ENCODE data around the gene MAST4. TPM values are rescaled to one million over a fixed set of nuclear protein-coding genes. Genes with fewer than 3 reads are reported as not detected.

Gene MAST4
- total RNA-seq, 1 donor from 2014 or later = 11.3 TPM

DNA sequence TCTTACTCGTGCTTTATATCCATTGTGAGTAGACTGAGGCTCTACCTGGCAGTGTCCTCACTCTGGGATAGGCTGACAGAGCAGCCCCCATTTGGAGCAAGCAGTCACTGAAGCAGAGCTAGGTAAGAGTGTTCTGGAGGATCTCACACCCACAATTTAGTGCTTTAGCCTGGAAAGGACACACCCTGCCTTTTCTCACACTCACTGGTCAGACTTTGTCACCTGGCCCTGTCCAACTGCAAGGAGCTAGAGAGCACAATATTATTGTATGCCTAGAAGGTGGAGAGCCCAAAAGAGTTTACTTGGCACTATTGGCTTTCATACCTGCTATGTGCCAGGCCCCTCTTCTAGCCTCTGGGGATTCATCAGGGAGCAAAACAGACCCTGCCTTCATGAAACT, 141.9 kb downstream of the MAST4 start:
- Mint-ChIP-seq H3K36me3 (ENCODE audit: low read depth) (no peaks in the 10 kb centered on the region), H3K4me1 (ENCODE audit: low read depth) (peaks cover 31% of the 10 kb centered on the region), H3K27me3 (ENCODE audit: low read depth) (peaks cover 18% of the 10 kb centered on the region), H3K9me3 (ENCODE audit: low read depth) (no peaks in the 10 kb centered on the region), H3K4me3 (ENCODE audit: unreplicated experiment) (no peak overlapping the region), H3K27ac (ENCODE audit: unreplicated experiment) (no peak overlapping the region)
- TF ChIP-seq, protein P1, sequence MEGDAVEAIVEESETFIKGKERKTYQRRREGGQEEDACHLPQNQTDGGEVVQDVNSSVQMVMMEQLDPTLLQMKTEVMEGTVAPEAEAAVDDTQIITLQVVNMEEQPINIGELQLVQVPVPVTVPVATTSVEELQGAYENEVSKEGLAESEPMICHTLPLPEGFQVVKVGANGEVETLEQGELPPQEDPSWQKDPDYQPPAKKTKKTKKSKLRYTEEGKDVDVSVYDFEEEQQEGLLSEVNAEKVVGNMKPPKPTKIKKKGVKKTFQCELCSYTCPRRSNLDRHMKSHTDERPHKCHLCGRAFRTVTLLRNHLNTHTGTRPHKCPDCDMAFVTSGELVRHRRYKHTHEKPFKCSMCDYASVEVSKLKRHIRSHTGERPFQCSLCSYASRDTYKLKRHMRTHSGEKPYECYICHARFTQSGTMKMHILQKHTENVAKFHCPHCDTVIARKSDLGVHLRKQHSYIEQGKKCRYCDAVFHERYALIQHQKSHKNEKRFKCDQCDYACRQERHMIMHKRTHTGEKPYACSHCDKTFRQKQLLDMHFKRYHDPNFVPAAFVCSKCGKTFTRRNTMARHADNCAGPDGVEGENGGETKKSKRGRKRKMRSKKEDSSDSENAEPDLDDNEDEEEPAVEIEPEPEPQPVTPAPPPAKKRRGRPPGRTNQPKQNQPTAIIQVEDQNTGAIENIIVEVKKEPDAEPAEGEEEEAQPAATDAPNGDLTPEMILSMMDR (IDR thresholded peaks at IDR 0.05) = no peak
- no peak for DNase-seq (ENCODE audit: low spot score)

DNA sequence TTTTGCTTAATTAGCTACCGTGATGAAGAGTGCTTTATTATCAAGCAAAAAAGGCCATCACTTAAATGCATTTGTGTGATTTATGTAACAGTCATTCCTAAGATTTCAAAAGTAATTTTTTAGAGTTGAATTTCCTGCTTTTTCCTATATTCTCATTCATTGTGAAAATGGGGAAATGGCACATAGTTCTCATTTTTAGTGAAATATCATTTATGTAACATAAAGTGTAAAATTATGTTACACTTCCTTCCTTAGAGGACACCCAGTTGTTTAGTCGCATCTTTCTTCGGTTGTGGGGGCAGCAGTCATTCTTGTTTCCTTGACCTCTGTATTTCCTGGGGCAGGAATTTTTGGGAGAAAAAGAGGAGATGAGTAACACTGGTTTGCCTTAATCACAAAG, 142.8 kb downstream of the MAST4 start:
- H3K4me3 Mint-ChIP-seq (ENCODE audit: unreplicated experiment) = no peak overlapping the region
- H3K4me1 Mint-ChIP-seq (ENCODE audit: low read depth) = peaks cover 36% of the 10 kb centered on the region
- TF ChIP-seq, protein P1 (IDR thresholded peaks at IDR 0.05) = no peak
- DNase-seq (ENCODE audit: low spot score) = no peak
- peaks cover 17% of the 10 kb centered on the region for H3K27me3 Mint-ChIP-seq (ENCODE audit: low read depth)
- no peaks in the 10 kb centered on the region for H3K9me3 Mint-ChIP-seq (ENCODE audit: low read depth)
- no peak overlapping the region for H3K27ac Mint-ChIP-seq (ENCODE audit: unreplicated experiment)
- H3K36me3 Mint-ChIP-seq (ENCODE audit: low read depth) = no peaks in the 10 kb centered on the region

DNA sequence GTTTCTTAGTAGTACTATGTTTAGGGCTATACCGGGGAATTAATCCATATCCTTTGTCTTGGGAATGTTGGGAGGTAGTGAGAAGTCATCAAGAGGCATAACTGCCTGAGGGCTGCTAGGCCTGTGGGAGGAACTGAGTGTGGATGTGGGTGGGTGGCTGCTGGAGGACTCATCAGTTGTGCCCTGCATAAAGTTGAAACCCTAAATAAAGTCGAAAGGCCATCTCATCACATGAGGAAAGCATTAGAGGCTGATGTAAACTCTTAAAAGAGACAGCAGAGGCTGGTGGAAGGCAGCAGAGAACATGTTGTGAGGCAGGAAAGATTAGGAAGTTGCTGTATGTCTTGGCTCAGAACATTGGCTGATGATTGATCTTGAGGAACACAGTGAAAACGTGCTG, 143.8 kb downstream of the MAST4 start:
- DNase-seq (ENCODE audit: low spot score) = no peak
- no peaks in the 10 kb centered on the region for H3K36me3 Mint-ChIP-seq (ENCODE audit: low read depth)
- peaks cover 11% of the 10 kb centered on the region for H3K27me3 Mint-ChIP-seq (ENCODE audit: low read depth)
- H3K27ac Mint-ChIP-seq (ENCODE audit: unreplicated experiment) = peak overlapping the region; percentile 5
- no peaks in the 10 kb centered on the region for H3K9me3 Mint-ChIP-seq (ENCODE audit: low read depth)
- TF ChIP-seq, protein P1 (IDR thresholded peaks at IDR 0.05) = no peak
- H3K4me1 Mint-ChIP-seq (ENCODE audit: low read depth) = peaks cover 43% of the 10 kb centered on the region
- no peak overlapping the region for H3K4me3 Mint-ChIP-seq (ENCODE audit: unreplicated experiment)

DNA sequence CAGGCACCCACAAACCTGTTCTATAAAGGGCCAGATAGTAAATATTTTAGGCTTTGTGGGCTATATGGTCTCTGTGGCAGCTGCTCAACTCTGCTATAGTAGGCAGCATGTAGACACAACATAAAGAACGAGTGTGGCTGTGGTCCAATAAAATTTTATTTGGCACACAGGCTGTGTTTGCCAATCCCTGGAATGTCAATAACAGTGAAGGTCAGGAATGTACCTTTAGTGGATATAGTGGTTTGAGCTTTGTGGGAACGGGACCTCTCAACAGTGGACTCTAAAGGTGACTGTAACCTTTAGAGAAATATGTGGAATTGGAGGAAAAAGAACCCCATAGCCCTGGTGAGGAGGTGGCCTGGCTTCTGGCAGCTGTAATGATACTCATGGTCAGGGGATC, 145.2 kb downstream of the MAST4 start:
- TF ChIP-seq, protein P1 (IDR thresholded peaks at IDR 0.05) = no peak
- Mint-ChIP-seq H3K4me3 (ENCODE audit: unreplicated experiment) (no peak overlapping the region), H3K27ac (ENCODE audit: unreplicated experiment) (peak overlapping the region; percentile 6), H3K9me3 (ENCODE audit: low read depth) (peaks cover 2% of the 10 kb centered on the region), H3K27me3 (ENCODE audit: low read depth) (peaks cover 7% of the 10 kb centered on the region), H3K4me1 (ENCODE audit: low read depth) (peaks cover 43% of the 10 kb centered on the region), H3K36me3 (ENCODE audit: low read depth) (no peaks in the 10 kb centered on the region)
- no peak for DNase-seq (ENCODE audit: low spot score)

DNA sequence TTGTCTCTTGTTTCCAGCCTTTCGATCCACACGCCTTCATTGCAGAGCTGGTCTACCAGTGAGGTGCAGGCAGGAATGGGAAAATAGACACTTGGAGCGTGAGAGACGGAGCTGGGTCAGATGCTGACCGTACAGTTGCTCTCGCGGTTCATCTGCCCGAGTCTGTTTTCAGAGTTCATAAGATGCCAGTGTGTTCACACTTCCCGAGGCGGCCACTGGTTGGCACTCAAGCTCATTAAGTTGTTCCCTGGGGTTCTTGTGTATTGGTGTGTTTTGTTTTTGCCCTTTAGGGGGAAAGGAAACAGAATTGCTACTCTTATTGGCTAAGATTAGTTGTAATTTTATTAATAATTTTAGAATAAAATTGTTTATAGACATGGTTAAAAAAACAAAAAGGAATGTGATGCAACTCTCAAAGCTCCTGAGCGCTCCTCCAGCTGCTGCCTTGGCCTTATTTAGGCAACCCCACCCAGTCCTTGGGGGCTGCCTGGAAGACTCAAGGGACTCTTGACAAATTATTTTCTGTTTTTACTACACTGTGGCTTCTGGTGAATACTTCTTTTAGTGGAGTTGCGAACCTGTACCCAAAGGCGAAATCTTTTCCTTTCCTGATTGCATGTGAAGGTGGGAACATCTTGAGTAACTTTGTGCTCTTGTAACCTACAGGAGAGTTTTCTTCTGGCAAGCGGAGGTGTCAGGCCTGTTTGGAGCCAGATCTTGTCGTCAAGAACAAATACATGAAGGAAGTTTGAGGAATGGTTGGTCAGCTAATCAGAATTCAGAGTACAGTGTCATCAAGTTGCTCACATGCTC, 146.1 kb downstream of the MAST4 start:
- DNase-seq (ENCODE audit: low spot score) = no peak
- Mint-ChIP-seq H3K4me1 (ENCODE audit: low read depth) (peaks cover 43% of the 10 kb centered on the region), H3K4me3 (ENCODE audit: unreplicated experiment) (no peak overlapping the region), H3K27me3 (ENCODE audit: low read depth) (peaks cover 4% of the 10 kb centered on the region), H3K36me3 (ENCODE audit: low read depth) (no peaks in the 10 kb centered on the region), H3K27ac (ENCODE audit: unreplicated experiment) (peak overlapping the region; percentile 15), H3K9me3 (ENCODE audit: low read depth) (peaks cover 2% of the 10 kb centered on the region)
- TF ChIP-seq, protein P1 (IDR thresholded peaks at IDR 0.05) = peak; percentile 51
